ENCODE data around the gene RBM20. TPM values are rescaled to one million over a fixed set of nuclear protein-coding genes. Genes with fewer than 3 reads are reported as not detected.

The RBM20 gene
- total and polyA plus RNA-seq, 2 of the 4 experiments (the other 2 are of a cell fraction): under 0.01 to 0.15 TPM

- Histone ChIP-seq H3K27me3 (ENCODE audit: control insufficient read depth, insufficient read depth, low read length) (peaks cover 26% of the 10 kb centered on the region), H2AK5ac (ENCODE audit: low read depth, low read length) (no peak overlapping the region), H3K18ac (ENCODE audit: low read depth, low read length) (no peak overlapping the region), H3K9ac (ENCODE audit: low read depth, low read length) (no peak overlapping the region), H4K8ac (ENCODE audit: low read depth in 2 of 2, low read length in 2 of 2) (no peak overlapping the region), H3K4me3 (ENCODE audit: insufficient read depth, low read depth, low read length) (no peak overlapping the region), H2AFZ (replicated peaks; ENCODE audit: low read length, poor library complexity) (no peak overlapping the region), H3K23ac (ENCODE audit: low read depth, low read length) (no peak overlapping the region), H3K4me2 (ENCODE audit: low read depth, low read length) (no peak overlapping the region), H3K4me1 (ENCODE audit: control insufficient read depth, insufficient read depth, low read length) (peaks cover 2% of the 10 kb centered on the region; the same call in 1 of the 2 replicates), H2BK5ac (ENCODE audit: low read depth, low read length, poor library complexity, severe bottlenecking) (no peak overlapping the region), H3K9me3 (ENCODE audit: control insufficient read depth, insufficient read depth, low read length) (no peaks in the 10 kb centered on the region), H4K20me1 (ENCODE audit: insufficient read depth, low read length) (no peaks in the 10 kb centered on the region; the same call in 1 of the 2 replicates), H2BK120ac (ENCODE audit: low read depth, low read length) (no peak overlapping the region), H3K56ac (ENCODE audit: extremely low read depth, insufficient read depth, low read length) (no peak overlapping the region), H2AK9ac (replicated peaks; ENCODE audit: low read depth, low read length, poor library complexity) (no peak overlapping the region), H4K5ac (ENCODE audit: low read depth, low read length) (no peak overlapping the region), H2BK15ac (ENCODE audit: low read depth, low read length) (0 out of 3 replicates have a peak overlapping the region, but pooled peaks have one; percentile 9), H3K4ac (ENCODE audit: low read depth, low read length) (no peak overlapping the region), H4K91ac (ENCODE audit: insufficient read depth, low read depth, low read length) (no peak overlapping the region), H3K36me3 (ENCODE audit: control insufficient read depth, insufficient read depth, low read length) (no peaks in the 10 kb centered on the region), H3K9me1 (ENCODE audit: insufficient read depth, low read length) (no peaks in the 10 kb centered on the region), H3K14ac (replicated peaks; ENCODE audit: low read depth, low read length) (no peak overlapping the region), H2BK20ac (ENCODE audit: low read depth, low read length) (0 out of 2 replicates have a peak overlapping the region, but pooled peaks have one; percentile 33), H3K79me1 (ENCODE audit: low read depth in 1 of 2, low read length in 2 of 2) (no peaks in the 10 kb centered on the region), H3K27ac (ENCODE audit: insufficient read depth, low read length) (no peak overlapping the region)
- intact Hi-C loops (cut with micrococcal nuclease) (no loop called here), dilution Hi-C loops (cut with HindIII; ENCODE audit: low sequenced_read_pairs, unreplicated experiment) (no loop called here), in situ Hi-C loops (cut with MboI; ENCODE audit: low sequenced_read_pairs) (no loop called here)
- TF ChIP-seq ELK1 (IDR thresholded peaks at IDR 0.05; ENCODE audit: borderline replicate concordance, low read depth, low read length): no peak
- TF ChIP-seq FOS (IDR thresholded peaks at IDR 0.05; ENCODE audit: low read depth, low read length): no peak
- no peak for TF ChIP-seq RAD21 (IDR thresholded peaks at IDR 0.05; ENCODE audit: low read length)
- no peak for TF ChIP-seq RCOR1 (IDR thresholded peaks at IDR 0.05; ENCODE audit: insufficient replicate concordance, low read length)
- no peak for TF ChIP-seq CHD1 (IDR thresholded peaks at IDR 0.05; ENCODE audit: low read depth, low read length)
- TF ChIP-seq BHLHE40 (IDR thresholded peaks at IDR 0.05; ENCODE audit: low read depth, low read length): no peak
- DNase-seq (no peak), ATAC-seq (ENCODE audit: low read depth) (no peak)
- no TSS peak for BruUV-seq (replicated peaks)
- WGBS, 2 experiments (ENCODE audit: extremely low coverage in 2 of 2, insufficient read length in 1 of 2): 100% methylated on average over 1 of the region's 6 CpGs; no CpG with 5 or more reads in 1 of the 2 experiments
- ChIA-PET POLR2A (ENCODE audit: unreplicated experiment) (no interaction called here), CTCF (interaction anchor here (0.8 to 1.6 kb wide), 5 partner anchors 20 to 244 kb away, joined by 3 to 8 read pairs (median 3); no protein-coding TSS in a partner anchor)
Measured at GRCh38 chr10:110649347-110650264, 5.5 kb downstream of the RBM20 start.
